HT1080 (cell line): ENCODE measurements around the gene ELMO1. TPM values are rescaled to one million over a fixed set of nuclear protein-coding genes. Genes with fewer than 3 reads are reported as not detected.
A peak's percentile ranks its signal among the peaks of the same experiment; 100 is the strongest.

ENCODE experiments used
- DNase-seq: peaks from one replicate; pipeline ENCODE4 v3.0.0-alpha.2; 2015; ENCODE audit warnings: low read depth
- total RNA-seq: library from RNA; depleted of rRNA; stranded (reverse); fragments of >200 nt; shearing (Covaris generic); gene quantifications from 2 replicates; pipeline ENCODE4 v1.2.3, GENCODE V29; 2014

Gene ELMO1
- total RNA-seq, 1 experiment from 2014 or later: 12.3 TPM

- peak; percentile 60 for DNase-seq
Observed at GRCh38 chr7:37376386-37376785, 72.3 kb downstream of the ELMO1 start.

GRCh38 chr7:37372750-37373149 lies 75.9 kb downstream of the ELMO1 start:
- no peak for DNase-seq

- no peak for DNase-seq
Observed at GRCh38 chr7:37371755-37372154, 76.9 kb downstream of the ELMO1 start.

- DNase-seq: no peak
Observed at GRCh38 chr7:37369906-37370305, 78.8 kb downstream of the ELMO1 start.

GRCh38 chr7:37368540-37368939 lies 80.1 kb downstream of the ELMO1 start:
- no peak for DNase-seq

GRCh38 chr7:37367010-37367409 lies 81.7 kb downstream of the ELMO1 start:
- DNase-seq: no peak

- DNase-seq: no peak
Observed at GRCh38 chr7:37366445-37366844, 82.2 kb downstream of the ELMO1 start.

GRCh38 chr7:37365405-37365804 lies 83.3 kb downstream of the ELMO1 start:
- no peak for DNase-seq

- DNase-seq: no peak
Observed at GRCh38 chr7:37364856-37365255, 83.8 kb downstream of the ELMO1 start.

- DNase-seq: no peak
Observed at GRCh38 chr7:37363536-37364491, 84.8 kb downstream of the ELMO1 start.

GRCh38 chr7:37362802-37363201 lies 85.9 kb downstream of the ELMO1 start:
- no peak for DNase-seq

- no peak for DNase-seq
Observed at GRCh38 chr7:37360484-37360883, 88.2 kb downstream of the ELMO1 start.

GRCh38 chr7:37359662-37360444 lies 88.8 kb downstream of the ELMO1 start:
- no peak for DNase-seq

GRCh38 chr7:37359180-37359579 lies 89.5 kb downstream of the ELMO1 start:
- no peak for DNase-seq

GRCh38 chr7:37357637-37357996 lies 91.0 kb downstream of the ELMO1 start:
- no peak for DNase-seq

GRCh38 chr7:37356911-37357636 lies 91.6 kb downstream of the ELMO1 start:
- no peak for DNase-seq

GRCh38 chr7:37354656-37355131 lies 94.0 kb downstream of the ELMO1 start:
- peak; percentile 69 for DNase-seq

GRCh38 chr7:37353949-37354655 lies 94.6 kb downstream of the ELMO1 start:
- DNase-seq: peak; percentile 1

GRCh38 chr7:37352974-37353948 lies 95.4 kb downstream of the ELMO1 start:
- peak; percentile 39 for DNase-seq
